WTC11 (cell line): ENCODE data around the gene ZNF10. TPM values are rescaled to one million over a fixed set of nuclear protein-coding genes. Genes with fewer than 3 reads are reported as not detected.

Source experiments
- ATAC-seq: fragments of 200-7000 bp; cut with Tn5 transposase; 2 replicates; pipeline ENCODE4 v1.10.0; 2021; ENCODE audit warnings: mild to moderate bottlenecking, moderate library complexity
- CTCF ChIA-PET: fragments of 300-600 bp; sonication (Branson Sonifier 250); formaldehyde crosslinking; loops from one replicate; lab custom pipeline; 2021; ENCODE audit warnings: antibody characterized with exemption; lab: Charles Lee
- POLR2A ChIA-PET: fragments of 350-600 bp; sonication (Branson Sonifier 250); formaldehyde crosslinking; loops from one replicate; lab custom pipeline; 2021; ENCODE audit warnings: antibody characterized with exemption; lab: Charles Lee
- DNase-seq: peaks from one replicate; pipeline ENCODE4 v3.0.0; 2021; ENCODE audit warnings: low spot score
- H3K27ac Mint-ChIP-seq: 2 replicates; pipeline ENCODE4 v1.8.0; 2021; ENCODE audit warnings: mixed read lengths
- H3K27me3 Mint-ChIP-seq: 2 replicates; pipeline ENCODE4 v1.8.0; 2021; ENCODE audit warnings: low read depth, mild to moderate bottlenecking, moderate library complexity, mixed read lengths
- H3K36me3 Mint-ChIP-seq: 2 replicates; pipeline ENCODE4 v1.8.0; 2021; ENCODE audit warnings: mixed read lengths
- H3K4me1 Mint-ChIP-seq: 2 replicates; pipeline ENCODE4 v1.8.0; 2022; ENCODE audit warnings: mixed read lengths
- H3K4me3 Mint-ChIP-seq: 2 replicates; pipeline ENCODE4 v1.8.0; 2021; ENCODE audit warnings: mild to moderate bottlenecking, moderate library complexity, mixed read lengths
- H3K9me3 Mint-ChIP-seq: 2 replicates; pipeline ENCODE4 v1.8.0; 2021; ENCODE audit warnings: mixed read lengths
- ARID4B ChIP-seq: sonication (generic); formaldehyde crosslinking; IDR thresholded peaks from 2 replicates; pipeline ENCODE4 v1.8.0; 2023; ENCODE audit warnings: missing genetic modification reagents, mild to moderate bottlenecking, borderline replicate concordance
- ATF6 ChIP-seq: sonication (generic); formaldehyde crosslinking; IDR thresholded peaks from 2 replicates; pipeline ENCODE4 v1.8.1; 2023; ENCODE audit warnings: mild to moderate bottlenecking, missing genetic modification reagents
- CDX4 ChIP-seq: fragments of 250-450 bp; sonication (Bioruptor Pico); IDR thresholded peaks from 2 replicates; pipeline ENCODE4 v1.9.0; 2021; ENCODE audit warnings: moderate library complexity, mild to moderate bottlenecking, inconsistent platforms, borderline replicate concordance
- CREB1 ChIP-seq: sonication (generic); formaldehyde crosslinking; IDR thresholded peaks from 2 replicates; pipeline ENCODE4 v1.8.0; 2023; ENCODE audit warnings: mild to moderate bottlenecking, missing genetic modification reagents
- E2F1 ChIP-seq: sonication (generic); formaldehyde crosslinking; IDR thresholded peaks from 2 replicates; pipeline ENCODE4 v1.8.0; 2022; ENCODE audit warnings: mild to moderate bottlenecking, missing genetic modification reagents
- ERG ChIP-seq: fragments of 250-450 bp; sonication (Bioruptor Pico); IDR thresholded peaks from 2 replicates; pipeline ENCODE4 v1.8.0; 2021; ENCODE audit warnings: mild to moderate bottlenecking
- ETV6 ChIP-seq: sonication (generic); formaldehyde crosslinking; IDR thresholded peaks from 2 replicates; pipeline ENCODE4 v1.8.1; 2022; ENCODE audit warnings: mild to moderate bottlenecking, missing genetic modification reagents
- NR3C1 ChIP-seq: sonication (generic); formaldehyde crosslinking; conservative IDR thresholded peaks from 2 replicates; pipeline ENCODE4 v1.8.1; 2023; ENCODE audit warnings: low read depth, mild to moderate bottlenecking, missing genetic modification reagents
- PRDM15 ChIP-seq: sonication (generic); formaldehyde crosslinking; IDR thresholded peaks from 2 replicates; pipeline ENCODE4 v1.8.0; 2022; ENCODE audit warnings: missing genetic modification reagents
- SP1 ChIP-seq: sonication (generic); formaldehyde crosslinking; conservative IDR thresholded peaks from 2 replicates; pipeline ENCODE4 v1.8.1; 2022; ENCODE audit warnings: missing genetic modification reagents
- TCF7 ChIP-seq: sonication (generic); formaldehyde crosslinking; IDR thresholded peaks from 2 replicates; pipeline ENCODE4 v1.8.0; 2022; ENCODE audit warnings: mild to moderate bottlenecking, low read depth, missing genetic modification reagents, moderate library complexity
- ZBTB21 ChIP-seq: sonication (generic); formaldehyde crosslinking; IDR thresholded peaks from 2 replicates; pipeline ENCODE4 v1.8.1; 2023; ENCODE audit warnings: mild to moderate bottlenecking, missing genetic modification reagents, borderline replicate concordance
- ZNF219 ChIP-seq: sonication (generic); formaldehyde crosslinking; IDR thresholded peaks from 2 replicates; pipeline ENCODE4 v1.8.0; 2023; ENCODE audit warnings: missing genetic modification reagents, mild to moderate bottlenecking, borderline replicate concordance
- ZNF425 ChIP-seq: fragments of 250-450 bp; sonication (Bioruptor Pico); conservative IDR thresholded peaks from 2 replicates; pipeline ENCODE4 v1.9.0; 2021; ENCODE audit warnings: mild to moderate bottlenecking
- total RNA-seq: library from RNA; stranded (reverse); gene quantifications from 3 replicates; pipeline ENCODE4 v1.2.3, GENCODE V29; 2021

The ZNF10 gene
- total RNA-seq, 1 experiment from 2014 or later: 10.5 TPM

- no peak for TF ChIP-seq E2F1 (CRISPR knock-in tag)
- TF ChIP-seq CDX4 (CRISPR knock-in tag): no peak
Observed at GRCh38 chr12:133108150-133108549, 22.3 kb upstream of the ZNF10 start (continued).

GRCh38 chr12:133120385-133121191 lies 9.8 kb upstream of the ZNF10 start:
- CTCF ChIA-PET: no interaction called here
- H3K36me3 Mint-ChIP-seq: peaks cover 97% of the 10 kb centered on the region
- TF ChIP-seq ETV6 (CRISPR knock-in tag): no peak
- no peak for TF ChIP-seq NR3C1 (CRISPR knock-in tag)
- no peak for TF ChIP-seq ZBTB21 (CRISPR knock-in tag)
- H3K4me3 Mint-ChIP-seq: no peak overlapping the region
- no peak overlapping the region for H3K27ac Mint-ChIP-seq
- peaks cover 11% of the 10 kb centered on the region for H3K27me3 Mint-ChIP-seq
- H3K9me3 Mint-ChIP-seq: peaks cover 92% of the 10 kb centered on the region
- ATAC-seq (no peak), DNase-seq (no peak)
- H3K4me1 Mint-ChIP-seq: no peaks in the 10 kb centered on the region
- POLR2A ChIA-PET: no interaction called here

- DNase-seq (no peak), ATAC-seq (no peak)
- no peaks in the 10 kb centered on the region for H3K4me1 Mint-ChIP-seq
- H3K9me3 Mint-ChIP-seq: peaks cover 76% of the 10 kb centered on the region
- CTCF ChIA-PET: no interaction called here
- peaks cover 91% of the 10 kb centered on the region for H3K36me3 Mint-ChIP-seq
- no peak overlapping the region for H3K4me3 Mint-ChIP-seq
- no peak overlapping the region for H3K27ac Mint-ChIP-seq
- POLR2A ChIA-PET: no interaction called here
- H3K27me3 Mint-ChIP-seq: peaks cover 4% of the 10 kb centered on the region
- no peak for TF ChIP-seq ETV6 (CRISPR knock-in tag)
- TF ChIP-seq CREB1: no peak
- no peak for TF ChIP-seq ZNF219 (CRISPR knock-in tag)
- TF ChIP-seq PRDM15 (CRISPR knock-in tag): no peak
- TF ChIP-seq ZNF425 (CRISPR knock-in tag): no peak
- no peak for TF ChIP-seq ARID4B (CRISPR knock-in tag)
- no peak for TF ChIP-seq ATF6 (CRISPR knock-in tag)
- TF ChIP-seq SP1 (CRISPR knock-in tag): no peak
- TF ChIP-seq ERG (CRISPR knock-in tag): no peak
- no peak for TF ChIP-seq TCF7 (CRISPR knock-in tag)
- no peak for TF ChIP-seq CDX4 (CRISPR knock-in tag)
Observed at GRCh38 chr12:133124674-133125073, 5.8 kb upstream of the ZNF10 start.
